RWPE1 (cell line): ENCODE data around the gene CPNE5.

ENCODE experiments used
- CTCF ChIA-PET: fragments of 350-600 bp; sonication (Branson Sonifier 250); formaldehyde crosslinking; extraction: SDS; loops from one replicate; lab custom pipeline; 2021; lab: Yijun Ruan, JAX
- POLR2A ChIA-PET: fragments of 400-600 bp; formaldehyde crosslinking; extraction: SDS; loops from one replicate; lab custom pipeline; 2020; ENCODE audit warnings: antibody characterized with exemption; ENCODE audit not compliant: low non-redundant PET; lab: Yijun Ruan, JAX
- DNase-seq: peaks from one replicate; pipeline ENCODE4 v3.0.0; 2012; ENCODE audit warnings: low spot score
- H3K27ac ChIP-seq: fragments of 450-650 bp; 2 replicates; pipeline ENCODE4 v1.5.1; 2017
- CTCF ChIP-seq: fragments of 450-650 bp; conservative IDR thresholded peaks from 2 replicates; pipeline ENCODE4 v1.5.1; 2017; ENCODE audit warnings: low read depth, mild to moderate bottlenecking

Gene CPNE5

GRCh38 chr6:36860126-36860525, 20.9 kb upstream of the CPNE5 start:
- POLR2A ChIA-PET: interaction anchor here (0.6 kb wide), 1 partner anchor 245 kb away, joined by 7 read pairs; no protein-coding TSS in a partner anchor

GRCh38 chr6:36858407-36858981, 19.2 kb upstream of the CPNE5 start:
- POLR2A ChIA-PET: no interaction called here
- no peak for DNase-seq
- peak overlapping the region; percentile 38 for H3K27ac ChIP-seq
- no peak for TF ChIP-seq CTCF
- CTCF ChIA-PET: no interaction called here

More at GRCh38 chr6:36860126-36860525, 20.9 kb upstream of the CPNE5 start:
- CTCF ChIA-PET: interaction anchor here (0.5 to 1.4 kb wide), 3 partner anchors 9 to 207 kb away, joined by 3 to 6 read pairs (median 5); partner anchors contain the start of gene C6orf89
- TF ChIP-seq CTCF: no peak
- H3K27ac ChIP-seq: no peak overlapping the region
- no peak for DNase-seq

GRCh38 chr6:36857325-36857724, 18.1 kb upstream of the CPNE5 start:
- ChIA-PET CTCF (interaction anchor here (0.6 kb wide), 1 partner anchor 16 kb away, joined by 3 read pairs; no protein-coding TSS in a partner anchor), POLR2A (interaction anchor here (0.5 kb wide), 1 partner anchor 70 kb away, joined by 4 read pairs; no protein-coding TSS in a partner anchor)
- no peak for DNase-seq
- TF ChIP-seq CTCF: no peak
- H3K27ac ChIP-seq: no peak overlapping the region

GRCh38 chr6:36856277-36856676, 17.0 kb upstream of the CPNE5 start:
- no peak for TF ChIP-seq CTCF
- no peak for DNase-seq
- CTCF ChIA-PET: no interaction called here
- POLR2A ChIA-PET: no interaction called here
- no peak overlapping the region for H3K27ac ChIP-seq

GRCh38 chr6:36855750-36856149, 16.5 kb upstream of the CPNE5 start:
- no peak for TF ChIP-seq CTCF
- ChIA-PET POLR2A (no interaction called here), CTCF (interaction anchor here (0.6 kb wide), 1 partner anchor 20 kb away, joined by 8 read pairs; no protein-coding TSS in a partner anchor)
- no peak for DNase-seq
- H3K27ac ChIP-seq: no peak overlapping the region

- no peak overlapping the region for H3K27ac ChIP-seq
- peak; percentile 64 for DNase-seq
- ChIA-PET CTCF (interaction anchor here (0.6 to 5.0 kb wide), 6 partner anchors 17 to 357 kb away, joined by 3 to 70 read pairs (median 4); no protein-coding TSS in a partner anchor), POLR2A (no interaction called here)
- TF ChIP-seq CTCF: no peak
Measured at GRCh38 chr6:36853325-36853724, 14.1 kb upstream of the CPNE5 start.
